GM12878 (cell line): ENCODE measurements around the gene FAM174A. TPM values are rescaled to one million over a fixed set of nuclear protein-coding genes. Genes with fewer than 3 reads are reported as not detected.

Experiments
- BCL11A ChIP-seq: IDR thresholded peaks from 2 replicates; pipeline ENCODE4 v1.6.1; 2011; ENCODE audit warnings: low read depth, low read length
- EP300 ChIP-seq, 2 experiments: fragments of 150-350 bp in 1 of 2; IDR thresholded peaks; 2 replicates each; pipeline ENCODE4 v1.6.1; 2011 to 2012; ENCODE audit warnings: low read depth in 2 of 2, low read length in 2 of 2, borderline replicate concordance in 1 of 2, improper control_type of control experiment in 1 of 2, inconsistent platforms in 1 of 2; ENCODE audit not compliant: control insufficient read depth in 1 of 2
- HDAC6 ChIP-seq: fragments of 200-600 bp; sonication (generic); IDR thresholded peaks from one replicate; pipeline ENCODE4 v1.8.0; 2017; ENCODE audit warnings: antibody characterized with exemption; ENCODE audit not compliant: unreplicated experiment
- NBN ChIP-seq: fragments of 450-650 bp; IDR thresholded peaks from 2 replicates; pipeline ENCODE4 v1.6.1; 2016
- NFYB ChIP-seq: IDR thresholded peaks from 2 replicates; pipeline ENCODE4 v1.6.1; 2011; ENCODE audit warnings: low read depth, mild to moderate bottlenecking, low read length, improper control_type of control experiment, moderate library complexity; ENCODE audit not compliant: insufficient read depth
- RAD51 ChIP-seq: fragments of 450-650 bp; IDR thresholded peaks from 2 replicates; pipeline ENCODE4 v1.6.1; 2016; ENCODE audit warnings: moderate library complexity, mild to moderate bottlenecking, inconsistent platforms
- RBBP5 ChIP-seq: fragments of 200-600 bp; sonication (generic); conservative IDR thresholded peaks from 2 replicates; pipeline ENCODE4 v1.6.1; 2016
- RUNX3 ChIP-seq: IDR thresholded peaks from 2 replicates; pipeline ENCODE4 v1.6.1; 2012; ENCODE audit warnings: low read length, inconsistent platforms
- TCF3 ChIP-seq: IDR thresholded peaks from 2 replicates; pipeline ENCODE4 v1.6.1; 2012; ENCODE audit warnings: low read depth, mild to moderate bottlenecking, low read length, borderline replicate concordance; ENCODE audit not compliant: insufficient read depth
- ZNF217 ChIP-seq: fragments of 450-650 bp; IDR thresholded peaks from 2 replicates; pipeline ENCODE4 v1.6.1; 2017; ENCODE audit warnings: antibody characterized with exemption, mild to moderate bottlenecking
- polyA plus RNA-seq, 11 experiments: library from polyadenylated mRNA; depleted of rRNA in 4 of 11; unstranded in 6 of 11; stranded (reverse) in 5 of 11; fragments of >200 nt; fragmentation: Nextera tagmentation in 4 of 11; fragmentation: Illumina TruSeq in 1 of 11; extraction: Ambion mirVana in 4 of 11; extraction: Trizol in 1 of 11; gene quantifications; 1 replicate in 1 of 11; 2 replicates in 10 of 11; pipeline versions ENCODE4 v1.2.1 to v1.2.3, GENCODE V29; 2011 to 2016; ENCODE audit warnings: inconsistent platforms in 2 of 11, missing spikeins in 2 of 11, low read depth in 1 of 11
- total RNA-seq, 4 experiments: library from RNA; depleted of rRNA in 3 of 4; stranded (reverse); fragments of >200 nt in 3 of 4; fragmentation: Illumina TruSeq in 1 of 4; extraction: Trizol in 1 of 4; gene quantifications; 2 replicates each; pipeline versions ENCODE4 v1.2.1 to v1.2.3, GENCODE V29; 2013 to 2021
- TF ChIP-seq, protein P1 (sequence below): fragments of 450-650 bp; formaldehyde crosslinking; IDR thresholded peaks from 2 replicates; pipeline ENCODE4 v1.5.0; 2022; ENCODE audit warnings: mild to moderate bottlenecking, missing genetic modification characterization
- TF ChIP-seq, protein P2 (sequence below): fragments of 450-650 bp; IDR thresholded peaks from 2 replicates; pipeline ENCODE4 v1.6.1; 2017; ENCODE audit warnings: antibody characterized with exemption, mild to moderate bottlenecking, moderate library complexity
- TF ChIP-seq, protein P3 (sequence below): fragments of 450-650 bp; IDR thresholded peaks from 2 replicates; pipeline ENCODE4 v1.6.1; 2017; ENCODE audit warnings: mild to moderate bottlenecking, moderate library complexity
- TF ChIP-seq, protein P4 (sequence below): fragments of 450-650 bp; IDR thresholded peaks from 2 replicates; pipeline ENCODE4 v1.6.1; 2016; ENCODE audit warnings: mild to moderate bottlenecking

Gene FAM174A
- total and polyA plus RNA-seq, 10 of the 15 experiments (the other 5 are each of a cell fraction or from before 2014, with no cell fraction given): 1.4 to 12.1 (median 6.0) TPM

DNA sequence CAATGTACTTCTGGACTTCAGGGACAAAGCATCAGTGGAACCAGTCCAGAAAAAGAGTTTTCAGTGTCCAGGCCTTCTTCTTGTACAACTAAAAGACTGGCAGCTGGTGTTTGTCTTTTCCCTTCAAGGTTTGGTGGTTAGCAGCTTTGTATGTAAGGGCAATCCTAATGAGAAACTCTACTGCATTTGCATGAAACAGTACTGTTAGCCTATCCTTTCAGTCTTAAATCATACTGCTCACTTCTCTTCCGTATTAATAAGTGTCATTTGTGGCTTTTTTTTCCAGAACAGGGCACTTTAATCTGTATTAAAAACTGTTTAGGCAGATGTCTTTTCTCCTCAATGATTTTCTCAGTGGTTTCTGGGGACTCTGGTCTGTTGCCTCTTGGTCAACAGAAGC lies 48.9 kb downstream of the FAM174A start (continued):
- TF ChIP-seq, protein P1, sequence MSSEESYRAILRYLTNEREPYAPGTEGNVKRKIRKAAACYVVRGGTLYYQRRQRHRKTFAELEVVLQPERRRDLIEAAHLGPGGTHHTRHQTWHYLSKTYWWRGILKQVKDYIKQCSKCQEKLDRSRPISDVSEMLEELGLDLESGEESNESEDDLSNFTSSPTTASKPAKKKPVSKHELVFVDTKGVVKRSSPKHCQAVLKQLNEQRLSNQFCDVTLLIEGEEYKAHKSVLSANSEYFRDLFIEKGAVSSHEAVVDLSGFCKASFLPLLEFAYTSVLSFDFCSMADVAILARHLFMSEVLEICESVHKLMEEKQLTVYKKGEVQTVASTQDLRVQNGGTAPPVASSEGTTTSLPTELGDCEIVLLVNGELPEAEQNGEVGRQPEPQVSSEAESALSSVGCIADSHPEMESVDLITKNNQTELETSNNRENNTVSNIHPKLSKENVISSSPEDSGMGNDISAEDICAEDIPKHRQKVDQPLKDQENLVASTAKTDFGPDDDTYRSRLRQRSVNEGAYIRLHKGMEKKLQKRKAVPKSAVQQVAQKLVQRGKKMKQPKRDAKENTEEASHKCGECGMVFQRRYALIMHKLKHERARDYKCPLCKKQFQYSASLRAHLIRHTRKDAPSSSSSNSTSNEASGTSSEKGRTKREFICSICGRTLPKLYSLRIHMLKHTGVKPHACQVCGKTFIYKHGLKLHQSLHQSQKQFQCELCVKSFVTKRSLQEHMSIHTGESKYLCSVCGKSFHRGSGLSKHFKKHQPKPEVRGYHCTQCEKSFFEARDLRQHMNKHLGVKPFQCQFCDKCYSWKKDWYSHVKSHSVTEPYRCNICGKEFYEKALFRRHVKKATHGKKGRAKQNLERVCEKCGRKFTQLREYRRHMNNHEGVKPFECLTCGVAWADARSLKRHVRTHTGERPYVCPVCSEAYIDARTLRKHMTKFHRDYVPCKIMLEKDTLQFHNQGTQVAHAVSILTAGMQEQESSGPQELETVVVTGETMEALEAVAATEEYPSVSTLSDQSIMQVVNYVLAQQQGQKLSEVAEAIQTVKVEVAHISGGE: no peak
- TF ChIP-seq NFYB: 0 out of 2 replicates have a peak, but pooled peaks have one; percentile 26
- peak in 1 of 2 experiments; percentile 22; a peak in 1 of 4 replicates for TF ChIP-seq EP300 (IDR thresholded peaks at IDR 0.05; ENCODE audit: borderline replicate concordance in 1 of 2, control insufficient read depth in 1 of 2, low read depth in 2 of 2, low read length in 2 of 2)
- TF ChIP-seq NBN: no peak
- TF ChIP-seq, protein P2, sequence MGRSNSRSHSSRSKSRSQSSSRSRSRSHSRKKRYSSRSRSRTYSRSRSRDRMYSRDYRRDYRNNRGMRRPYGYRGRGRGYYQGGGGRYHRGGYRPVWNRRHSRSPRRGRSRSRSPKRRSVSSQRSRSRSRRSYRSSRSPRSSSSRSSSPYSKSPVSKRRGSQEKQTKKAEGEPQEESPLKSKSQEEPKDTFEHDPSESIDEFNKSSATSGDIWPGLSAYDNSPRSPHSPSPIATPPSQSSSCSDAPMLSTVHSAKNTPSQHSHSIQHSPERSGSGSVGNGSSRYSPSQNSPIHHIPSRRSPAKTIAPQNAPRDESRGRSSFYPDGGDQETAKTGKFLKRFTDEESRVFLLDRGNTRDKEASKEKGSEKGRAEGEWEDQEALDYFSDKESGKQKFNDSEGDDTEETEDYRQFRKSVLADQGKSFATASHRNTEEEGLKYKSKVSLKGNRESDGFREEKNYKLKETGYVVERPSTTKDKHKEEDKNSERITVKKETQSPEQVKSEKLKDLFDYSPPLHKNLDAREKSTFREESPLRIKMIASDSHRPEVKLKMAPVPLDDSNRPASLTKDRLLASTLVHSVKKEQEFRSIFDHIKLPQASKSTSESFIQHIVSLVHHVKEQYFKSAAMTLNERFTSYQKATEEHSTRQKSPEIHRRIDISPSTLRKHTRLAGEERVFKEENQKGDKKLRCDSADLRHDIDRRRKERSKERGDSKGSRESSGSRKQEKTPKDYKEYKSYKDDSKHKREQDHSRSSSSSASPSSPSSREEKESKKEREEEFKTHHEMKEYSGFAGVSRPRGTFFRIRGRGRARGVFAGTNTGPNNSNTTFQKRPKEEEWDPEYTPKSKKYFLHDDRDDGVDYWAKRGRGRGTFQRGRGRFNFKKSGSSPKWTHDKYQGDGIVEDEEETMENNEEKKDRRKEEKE: no peak
- TF ChIP-seq, protein P3, sequence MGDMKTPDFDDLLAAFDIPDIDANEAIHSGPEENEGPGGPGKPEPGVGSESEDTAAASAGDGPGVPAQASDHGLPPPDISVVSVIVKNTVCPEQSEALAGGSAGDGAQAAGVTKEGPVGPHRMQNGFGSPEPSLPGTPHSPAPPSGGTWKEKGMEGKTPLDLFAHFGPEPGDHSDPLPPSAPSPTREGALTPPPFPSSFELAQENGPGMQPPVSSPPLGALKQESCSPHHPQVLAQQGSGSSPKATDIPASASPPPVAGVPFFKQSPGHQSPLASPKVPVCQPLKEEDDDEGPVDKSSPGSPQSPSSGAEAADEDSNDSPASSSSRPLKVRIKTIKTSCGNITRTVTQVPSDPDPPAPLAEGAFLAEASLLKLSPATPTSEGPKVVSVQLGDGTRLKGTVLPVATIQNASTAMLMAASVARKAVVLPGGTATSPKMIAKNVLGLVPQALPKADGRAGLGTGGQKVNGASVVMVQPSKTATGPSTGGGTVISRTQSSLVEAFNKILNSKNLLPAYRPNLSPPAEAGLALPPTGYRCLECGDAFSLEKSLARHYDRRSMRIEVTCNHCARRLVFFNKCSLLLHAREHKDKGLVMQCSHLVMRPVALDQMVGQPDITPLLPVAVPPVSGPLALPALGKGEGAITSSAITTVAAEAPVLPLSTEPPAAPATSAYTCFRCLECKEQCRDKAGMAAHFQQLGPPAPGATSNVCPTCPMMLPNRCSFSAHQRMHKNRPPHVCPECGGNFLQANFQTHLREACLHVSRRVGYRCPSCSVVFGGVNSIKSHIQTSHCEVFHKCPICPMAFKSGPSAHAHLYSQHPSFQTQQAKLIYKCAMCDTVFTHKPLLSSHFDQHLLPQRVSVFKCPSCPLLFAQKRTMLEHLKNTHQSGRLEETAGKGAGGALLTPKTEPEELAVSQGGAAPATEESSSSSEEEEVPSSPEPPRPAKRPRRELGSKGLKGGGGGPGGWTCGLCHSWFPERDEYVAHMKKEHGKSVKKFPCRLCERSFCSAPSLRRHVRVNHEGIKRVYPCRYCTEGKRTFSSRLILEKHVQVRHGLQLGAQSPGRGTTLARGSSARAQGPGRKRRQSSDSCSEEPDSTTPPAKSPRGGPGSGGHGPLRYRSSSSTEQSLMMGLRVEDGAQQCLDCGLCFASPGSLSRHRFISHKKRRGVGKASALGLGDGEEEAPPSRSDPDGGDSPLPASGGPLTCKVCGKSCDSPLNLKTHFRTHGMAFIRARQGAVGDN: no peak
- peak; percentile 68; the same call in 1 of the 2 replicates for TF ChIP-seq BCL11A
- TF ChIP-seq, protein P4, sequence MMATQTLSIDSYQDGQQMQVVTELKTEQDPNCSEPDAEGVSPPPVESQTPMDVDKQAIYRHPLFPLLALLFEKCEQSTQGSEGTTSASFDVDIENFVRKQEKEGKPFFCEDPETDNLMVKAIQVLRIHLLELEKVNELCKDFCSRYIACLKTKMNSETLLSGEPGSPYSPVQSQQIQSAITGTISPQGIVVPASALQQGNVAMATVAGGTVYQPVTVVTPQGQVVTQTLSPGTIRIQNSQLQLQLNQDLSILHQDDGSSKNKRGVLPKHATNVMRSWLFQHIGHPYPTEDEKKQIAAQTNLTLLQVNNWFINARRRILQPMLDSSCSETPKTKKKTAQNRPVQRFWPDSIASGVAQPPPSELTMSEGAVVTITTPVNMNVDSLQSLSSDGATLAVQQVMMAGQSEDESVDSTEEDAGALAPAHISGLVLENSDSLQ: peak; percentile 37
- TF ChIP-seq ZNF217: 0 out of 2 replicates have a peak, but pooled peaks have one; percentile 34
- no peak for TF ChIP-seq RBBP5
- TF ChIP-seq RAD51: no peak
- TF ChIP-seq RUNX3: peak; percentile 76
- TF ChIP-seq TCF3: 0 out of 2 replicates have a peak, but pooled peaks have one; percentile 17
- no peak for TF ChIP-seq HDAC6
